ENCODE data around the gene ZNF654.

- TF ChIP-seq CTCF (IDR thresholded peaks at IDR 0.05) (no peak), POLR2A (IDR thresholded peaks at IDR 0.05) (no peak)
These were observed 78.8 kb downstream of the ZNF654 start for GRCh38 chr3:88137836-88138235.

Measured in right lobe of liver (tissue), 4 donors.